ENCODE results near the gene BAX. TPM values are rescaled to one million over a fixed set of nuclear protein-coding genes. Genes with fewer than 3 reads are reported as not detected.

The BAX gene
- total and polyA plus RNA-seq, 4 experiments from 2014 or later = 56.5 to 183 (median 120) TPM

DNA sequence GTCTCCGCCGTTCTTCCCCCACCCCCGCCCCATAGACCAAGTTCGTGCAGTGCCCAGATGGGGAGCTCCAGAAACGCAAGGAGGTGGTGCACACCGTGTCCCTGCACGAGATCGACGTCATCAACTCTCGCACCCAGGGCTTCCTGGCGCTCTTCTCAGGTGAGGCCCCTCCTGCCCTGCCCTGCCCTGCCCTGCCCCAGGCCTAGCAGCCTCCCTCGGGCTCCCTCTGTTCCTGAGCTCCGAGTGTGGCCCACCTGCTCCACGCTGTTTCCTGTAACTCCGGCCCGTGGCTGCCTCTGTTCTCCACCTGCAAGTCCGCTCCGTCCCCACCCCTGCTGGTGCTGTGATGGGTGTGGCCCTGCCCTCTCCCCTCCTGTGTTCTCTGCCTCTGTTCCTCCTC lies 55.8 kb downstream of the BAX start:
- no peak overlapping the region for H3K4me3 ChIP-seq (ENCODE audit: low read length in 2 of 2)
- no peaks in the 10 kb centered on the region for H3K9me3 ChIP-seq (ENCODE audit: control insufficient read depth in 1 of 2, low read length in 2 of 2)
- intact Hi-C loops (cut with micrococcal nuclease) = no loop called here
- no peaks in the 10 kb centered on the region for H3K9me3 Mint-ChIP-seq
- no peak overlapping the region for H3K27ac Mint-ChIP-seq
- peaks cover 14 to 45% of the 10 kb centered on the region in 2 donors for H3K36me3 Mint-ChIP-seq
- POLR2A ChIA-PET (ENCODE audit: partially characterized antibody) = interaction anchor here (0.9 kb wide), 1 partner anchor 8 kb away, joined by 3 read pairs; no protein-coding TSS in a partner anchor
- H3K27ac ChIP-seq (ENCODE audit: low read depth, low read length) = no peak overlapping the region
- no peak overlapping the region for H3K4me3 Mint-ChIP-seq
- peaks cover 19% of the 10 kb centered on the region for H3K36me3 ChIP-seq (ENCODE audit: insufficient read depth, low read length)
- no peaks in the 10 kb centered on the region for H3K27me3 ChIP-seq (ENCODE audit: insufficient read depth, low read length)
- no peak for DNase-seq
- no peaks in the 10 kb centered on the region for H3K4me1 Mint-ChIP-seq
- H3K4me1 ChIP-seq (ENCODE audit: insufficient read depth, low read length) = no peaks in the 10 kb centered on the region
- CTCF ChIA-PET (ENCODE audit: partially characterized antibody) = interaction anchor here (3.1 to 3.3 kb wide), 2 partner anchors 12 to 17 kb away, joined by 10 to 24 read pairs; partner anchors contain the start of genes GYS1 and RUVBL2
- no peaks in the 10 kb centered on the region for H3K27me3 Mint-ChIP-seq

DNA sequence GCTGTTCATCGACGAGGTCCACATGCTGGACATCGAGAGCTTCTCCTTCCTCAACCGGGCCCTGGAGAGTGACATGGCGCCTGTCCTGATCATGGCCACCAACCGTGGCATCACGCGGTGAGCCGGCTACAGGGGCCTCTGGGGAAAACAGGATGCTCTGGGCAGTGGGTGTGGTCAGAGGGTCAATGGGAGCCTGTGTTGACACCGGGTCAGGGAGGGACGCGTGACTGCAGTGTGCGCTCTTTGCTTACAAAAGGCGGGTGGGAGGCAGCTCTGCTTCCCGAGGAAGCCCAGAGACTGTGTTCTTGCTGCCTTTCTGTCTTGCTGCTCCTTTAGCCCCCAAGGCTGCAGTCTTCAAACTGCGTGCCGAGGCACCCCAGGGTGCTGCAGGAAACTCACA lies 56.5 kb downstream of the BAX start:
- Mint-ChIP-seq H3K4me3 (no peak overlapping the region), H3K4me1 (no peaks in the 10 kb centered on the region), H3K27ac (no peak overlapping the region), H3K9me3 (no peaks in the 10 kb centered on the region), H3K36me3 (peaks cover 14 to 43% of the 10 kb centered on the region in 2 donors), H3K27me3 (no peaks in the 10 kb centered on the region)
- ChIA-PET POLR2A (ENCODE audit: partially characterized antibody) (no interaction called here), CTCF (ENCODE audit: partially characterized antibody) (interaction anchor here (3.1 kb wide), 1 partner anchor 18 kb away, joined by 10 read pairs; the partner anchor contains the start of genes GYS1 and RUVBL2)
- Histone ChIP-seq H3K36me3 (ENCODE audit: insufficient read depth, low read length) (peaks cover 19% of the 10 kb centered on the region), H3K4me3 (ENCODE audit: low read length in 2 of 2) (no peak overlapping the region), H3K27ac (ENCODE audit: low read depth, low read length) (no peak overlapping the region), H3K27me3 (ENCODE audit: insufficient read depth, low read length) (no peaks in the 10 kb centered on the region), H3K9me3 (ENCODE audit: control insufficient read depth in 1 of 2, low read length in 2 of 2) (no peaks in the 10 kb centered on the region), H3K4me1 (ENCODE audit: insufficient read depth, low read length) (no peaks in the 10 kb centered on the region)
- intact Hi-C loops (cut with micrococcal nuclease) = no loop called here
- DNase-seq = no peak

Small RNAs within 50 kb of the gene (microRNA-seq; reads per million reads assigned to microRNA genes)
- gene MIR6798 (ENCODE audit: borderline microRNAs expressed, borderline number of aligned reads, borderline replicate concordance) = not detected

Other genes starting within 250 kb of the BAX start
- 1 to 10 TPM; 2.1 to 2.5 TPM for gene MAMSTR, start 235.2 kb upstream of the BAX start, total RNA-seq
- gene MAMSTR, start 235.2 kb upstream of the BAX start, polyA plus RNA-seq = under 1 TPM; 0.71 to 0.73 TPM
- under 1 TPM in 1 of 2 experiments, not detected in 1; 0.22 TPM for gene RASIP1, start 214.3 kb upstream of the BAX start, total RNA-seq
- gene RASIP1, start 214.3 kb upstream of the BAX start, polyA plus RNA-seq = under 1 TPM; 0.10 to 0.25 TPM
- gene IZUMO1, start 208.0 kb upstream of the BAX start, total RNA-seq = not detected
- gene IZUMO1, start 208.0 kb upstream of the BAX start, polyA plus RNA-seq = not detected
- gene FUT1, start 202.2 kb upstream of the BAX start, total RNA-seq = under 1 TPM; 0.22 to 0.32 TPM
- gene FUT1, start 202.2 kb upstream of the BAX start, polyA plus RNA-seq = under 1 TPM in 1 of 2 donors, not detected in 1; 0.11 TPM
- not detected for gene FGF21, start 199.4 kb upstream of the BAX start, total RNA-seq
- not detected for gene FGF21, start 199.4 kb upstream of the BAX start, polyA plus RNA-seq
- 10 to 100 TPM; 25.9 to 30.1 TPM for gene BCAT2, start 143.8 kb upstream of the BAX start, total RNA-seq
- 10 to 100 TPM; 19.0 to 28.8 TPM for gene BCAT2, start 143.8 kb upstream of the BAX start, polyA plus RNA-seq
- gene HSD17B14, start 118.4 kb upstream of the BAX start, total RNA-seq = under 1 TPM; 0.35 to 0.75 TPM
- gene HSD17B14, start 118.4 kb upstream of the BAX start, polyA plus RNA-seq = 1 to 10 TPM in 1 of 2 donors, under 1 TPM in 1; 0.32 to 1.1 TPM
- gene PLEKHA4, start 86.3 kb upstream of the BAX start, total RNA-seq = 1 to 10 TPM; 2.8 to 6.6 TPM
- 1 to 10 TPM; 2.3 to 7.5 TPM for gene PLEKHA4, start 86.3 kb upstream of the BAX start, polyA plus RNA-seq
- gene PPP1R15A, start 82.5 kb upstream of the BAX start, total RNA-seq = 10 to 100 TPM; 67.0 to 69.8 TPM
- gene PPP1R15A, start 82.5 kb upstream of the BAX start, polyA plus RNA-seq = 10 to 100 TPM; 79.6 to 83.3 TPM
- gene TULP2, start 56.1 kb upstream of the BAX start, total RNA-seq = not detected
- gene TULP2, start 56.1 kb upstream of the BAX start, polyA plus RNA-seq = not detected
- 100 to 1,000 TPM; 132 to 145 TPM for gene NUCB1, start 54.6 kb upstream of the BAX start, total RNA-seq
- gene NUCB1, start 54.6 kb upstream of the BAX start, polyA plus RNA-seq = 100 to 1,000 TPM in 1 of 2 donors, 10 to 100 TPM in 1; 65.3 to 126 TPM
- gene DHDH, start 21.2 kb upstream of the BAX start, total RNA-seq = 1 to 10 TPM; 1.2 to 1.6 TPM
- gene DHDH, start 21.2 kb upstream of the BAX start, polyA plus RNA-seq = 1 to 10 TPM in 1 of 2 donors, under 1 TPM in 1; 0.60 to 1.2 TPM
- gene FTL, start 10.4 kb downstream of the BAX start, total RNA-seq = 1,000 to 10,000 TPM; 1,304 to 1,371 TPM
- 1,000 to 10,000 TPM; 3,537 to 4,474 TPM for gene FTL, start 10.4 kb downstream of the BAX start, polyA plus RNA-seq
- 10 to 100 TPM; 56.2 to 56.4 TPM for gene GYS1, start 38.4 kb downstream of the BAX start, total RNA-seq
- 10 to 100 TPM; 30.6 to 31.4 TPM for gene GYS1, start 38.4 kb downstream of the BAX start, polyA plus RNA-seq
- gene RUVBL2, start 39.0 kb downstream of the BAX start, total RNA-seq = 10 to 100 TPM; 27.9 to 28.5 TPM
- gene RUVBL2, start 39.0 kb downstream of the BAX start, polyA plus RNA-seq = 10 to 100 TPM; 48.6 to 51.9 TPM
- gene LHB, start 62.2 kb downstream of the BAX start, total RNA-seq = not detected
- gene LHB, start 62.2 kb downstream of the BAX start, polyA plus RNA-seq = under 1 TPM in 1 of 2 donors, not detected in 1; 0.49 TPM
- not detected for gene CGB3, start 69.5 kb downstream of the BAX start, total RNA-seq
- not detected for gene CGB3, start 69.5 kb downstream of the BAX start, polyA plus RNA-seq
- gene CGB2, start 77.0 kb downstream of the BAX start, total RNA-seq = not detected
- not detected for gene CGB2, start 77.0 kb downstream of the BAX start, polyA plus RNA-seq
- not detected for gene CGB1, start 82.0 kb downstream of the BAX start, total RNA-seq
- gene CGB1, start 82.0 kb downstream of the BAX start, polyA plus RNA-seq = not detected
- not detected for gene CGB5, start 89.0 kb downstream of the BAX start, total RNA-seq
- not detected for gene CGB5, start 89.0 kb downstream of the BAX start, polyA plus RNA-seq
- gene CGB8, start 94.2 kb downstream of the BAX start, total RNA-seq = not detected
- gene CGB8, start 94.2 kb downstream of the BAX start, polyA plus RNA-seq = not detected
- not detected for gene CGB7, start 102.9 kb downstream of the BAX start, total RNA-seq
- gene CGB7, start 102.9 kb downstream of the BAX start, polyA plus RNA-seq = not detected
- not detected for gene NTF4, start 109.9 kb downstream of the BAX start, total RNA-seq
- not detected for gene NTF4, start 109.9 kb downstream of the BAX start, polyA plus RNA-seq
- not detected for gene KCNA7, start 117.8 kb downstream of the BAX start, total RNA-seq
- gene KCNA7, start 117.8 kb downstream of the BAX start, polyA plus RNA-seq = not detected
- gene SNRNP70, start 130.6 kb downstream of the BAX start, total RNA-seq = 100 to 1,000 TPM; 675 to 689 TPM
- gene SNRNP70, start 130.6 kb downstream of the BAX start, polyA plus RNA-seq = 10 to 100 TPM; 31.5 to 55.2 TPM
- gene LIN7B, start 159.5 kb downstream of the BAX start, total RNA-seq = 10 to 100 TPM; 17.7 to 18.6 TPM
- gene LIN7B, start 159.5 kb downstream of the BAX start, polyA plus RNA-seq = 1 to 10 TPM; 4.4 to 5.3 TPM
- gene C19orf73, start 164.3 kb downstream of the BAX start, total RNA-seq = 1 to 10 TPM; 1.7 to 1.9 TPM
- gene C19orf73, start 164.3 kb downstream of the BAX start, polyA plus RNA-seq = 1 to 10 TPM; 1.9 to 3.7 TPM
- gene PPFIA3, start 164.7 kb downstream of the BAX start, total RNA-seq = 1 to 10 TPM; 4.0 to 4.5 TPM
- under 1 TPM; 0.27 to 0.68 TPM for gene PPFIA3, start 164.7 kb downstream of the BAX start, polyA plus RNA-seq
- not detected for gene HRC, start 200.5 kb downstream of the BAX start, total RNA-seq
- gene HRC, start 200.5 kb downstream of the BAX start, polyA plus RNA-seq = not detected
- gene TRPM4, start 202.9 kb downstream of the BAX start, total RNA-seq = under 1 TPM in 1 of 2 experiments, not detected in 1; 0.41 TPM
- not detected for gene TRPM4, start 202.9 kb downstream of the BAX start, polyA plus RNA-seq